CD8-positive, alpha-beta memory T cell (primary cell): ENCODE measurements around the gene LUZP1. TPM values are rescaled to one million over a fixed set of nuclear protein-coding genes. Genes with fewer than 3 reads are reported as not detected.
A peak's percentile ranks its signal among the peaks of the same experiment; 100 is the strongest.

Experiments
- CTCF ChIA-PET: fragments of 350-600 bp; sonication (Branson Sonifier 250); formaldehyde crosslinking; loops from one replicate; lab custom pipeline; 2021; ENCODE audit warnings: antibody characterized with exemption; lab: Charles Lee
- POLR2A ChIA-PET: fragments of 350-600 bp; sonication (Branson Sonifier 250); formaldehyde crosslinking; loops from one replicate; lab custom pipeline; 2021; ENCODE audit warnings: antibody characterized with exemption; lab: Charles Lee
- DNase-seq, 5 donors: peaks; one replicate each; pipeline versions ENCODE4 v3.0.0 to v3.0.0-alpha.2; 2020 to 2022; ENCODE audit warnings: mixed read lengths in 1 of 5
- H3K27ac ChIP-seq: one replicate; pipeline ENCODE4 v1.7.0; 2013; ENCODE audit warnings: low read depth, mild to moderate bottlenecking, low read length, moderate library complexity
- H3K27me3 ChIP-seq: 2 replicates; pipeline ENCODE4 v1.7.0; 2013; ENCODE audit warnings: low read length, mild to moderate bottlenecking; ENCODE audit not compliant: insufficient read depth, poor library complexity, severe bottlenecking
- H3K36me3 ChIP-seq: 2 replicates; pipeline ENCODE4 v1.7.0; 2013; ENCODE audit warnings: mild to moderate bottlenecking, low read length, moderate library complexity; ENCODE audit not compliant: insufficient read depth
- H3K4me1 ChIP-seq: 2 replicates; pipeline ENCODE4 v1.7.0; 2013; ENCODE audit warnings: mild to moderate bottlenecking, low read length, moderate library complexity; ENCODE audit not compliant: insufficient read depth
- H3K4me3 ChIP-seq: 2 replicates; pipeline ENCODE4 v1.7.0; 2013; ENCODE audit warnings: mild to moderate bottlenecking, low read length
- H3K9me3 ChIP-seq: 2 replicates; pipeline ENCODE4 v1.7.0; 2013; ENCODE audit warnings: mild to moderate bottlenecking, low read length
- H3K27ac Mint-ChIP-seq, 8 donors: one replicate each; pipeline ENCODE4 v1.8.0; 2020 to 2021; ENCODE audit warnings: mixed read lengths in 8 of 8, mild to moderate bottlenecking in 6 of 8, inconsistent platforms in 3 of 8, moderate library complexity in 3 of 8
- H3K27me3 Mint-ChIP-seq, 2 donors: one replicate each; pipeline ENCODE4 v1.8.0; 2020 to 2021; ENCODE audit warnings: mixed read lengths in 2 of 2, mild to moderate bottlenecking in 1 of 2, moderate library complexity in 1 of 2
- H3K36me3 Mint-ChIP-seq, 3 donors: one replicate each; pipeline ENCODE4 v1.8.0; 2020 to 2021; ENCODE audit warnings: mixed read lengths in 3 of 3, inconsistent platforms in 1 of 3, mild to moderate bottlenecking in 1 of 3
- H3K4me1 Mint-ChIP-seq, 3 donors: one replicate each; pipeline ENCODE4 v1.8.0; 2020 to 2021; ENCODE audit warnings: mixed read lengths in 3 of 3, inconsistent platforms in 1 of 3, mild to moderate bottlenecking in 1 of 3
- H3K4me3 Mint-ChIP-seq, 7 donors: one replicate each; pipeline ENCODE4 v1.8.0; 2020 to 2021; ENCODE audit warnings: mixed read lengths in 7 of 7, mild to moderate bottlenecking in 6 of 7, moderate library complexity in 4 of 7, inconsistent platforms in 2 of 7
- H3K9me3 Mint-ChIP-seq, 5 donors: one replicate each; pipeline ENCODE4 v1.8.0; 2020 to 2022; ENCODE audit warnings: mixed read lengths in 5 of 5, mild to moderate bottlenecking in 3 of 5, moderate library complexity in 2 of 5, inconsistent platforms in 1 of 5
- polyA plus RNA-seq: library from polyadenylated mRNA; unstranded; fragments of 300-500 nt; fragmentation: Illumina TruSeq; gene quantifications from one replicate; pipeline ENCODE4 v1.2.3, GENCODE V29; 2021
- total RNA-seq, 2 experiments: library from RNA; stranded (reverse); gene quantifications; one replicate each; pipeline ENCODE4 v1.2.3, GENCODE V29; 2021

The LUZP1 gene
- total and polyA plus RNA-seq, 3 experiments from 2014 or later: 19.5 to 32.8 (median 19.6) TPM

- peaks cover 0 to 5% (median 0%) of the 10 kb centered on the region in 3 donors for H3K4me1 Mint-ChIP-seq
- peak overlapping the region in 1 of 8 donors; percentile 46 for H3K27ac Mint-ChIP-seq
- CTCF ChIA-PET: no interaction called here
- no peaks in the 10 kb centered on the region for H3K9me3 ChIP-seq
- H3K27ac ChIP-seq: no peak overlapping the region
- no peaks in the 10 kb centered on the region for H3K4me1 ChIP-seq
- no peaks in the 10 kb centered on the region for H3K27me3 ChIP-seq
- H3K9me3 Mint-ChIP-seq: no peaks in the 10 kb centered on the region
- peaks cover 4 to 94% (median 35%) of the 10 kb centered on the region in 3 donors for H3K36me3 Mint-ChIP-seq
- DNase-seq: no peak
- no peak overlapping the region for H3K4me3 ChIP-seq
- no peaks in the 10 kb centered on the region for H3K27me3 Mint-ChIP-seq
- POLR2A ChIA-PET: interaction anchor here (0.7 kb wide), 1 partner anchor 26 kb away, joined by 4 read pairs; no protein-coding TSS in a partner anchor
- peaks cover 40% of the 10 kb centered on the region for H3K36me3 ChIP-seq
- no peak overlapping the region for H3K4me3 Mint-ChIP-seq
Observed at GRCh38 chr1:23069675-23070074, 99.0 kb downstream of the LUZP1 start.

- ChIA-PET CTCF (no interaction called here), POLR2A (no interaction called here)
- no peak overlapping the region for H3K4me3 ChIP-seq
- DNase-seq: no peak
- peak overlapping the region in 1 of 8 donors; percentile 50 for H3K27ac Mint-ChIP-seq
- no peak overlapping the region for H3K27ac ChIP-seq
- H3K4me3 Mint-ChIP-seq: no peak overlapping the region
- no peaks in the 10 kb centered on the region for H3K27me3 ChIP-seq
- H3K36me3 ChIP-seq: peaks cover 40% of the 10 kb centered on the region
- H3K36me3 Mint-ChIP-seq: peaks cover 4 to 94% (median 33%) of the 10 kb centered on the region in 3 donors
- no peaks in the 10 kb centered on the region for H3K27me3 Mint-ChIP-seq
- no peaks in the 10 kb centered on the region for H3K9me3 ChIP-seq
- H3K9me3 Mint-ChIP-seq: no peaks in the 10 kb centered on the region
- H3K4me1 Mint-ChIP-seq: peaks cover 0 to 5% (median 0%) of the 10 kb centered on the region in 3 donors
- no peaks in the 10 kb centered on the region for H3K4me1 ChIP-seq
Observed at GRCh38 chr1:23069149-23069548, 99.5 kb downstream of the LUZP1 start.

- Histone ChIP-seq H3K4me3 (no peak overlapping the region), H3K27ac (no peak overlapping the region), H3K4me1 (no peaks in the 10 kb centered on the region), H3K36me3 (peaks cover 27% of the 10 kb centered on the region), H3K27me3 (no peaks in the 10 kb centered on the region), H3K9me3 (no peaks in the 10 kb centered on the region)
- no peak for DNase-seq
- H3K27ac Mint-ChIP-seq: peak overlapping the region in 3 of 8 donors; percentile 18 to 38 (median 24)
- no peaks in the 10 kb centered on the region for H3K9me3 Mint-ChIP-seq
- H3K4me1 Mint-ChIP-seq: peaks cover 0 to 5% (median 0%) of the 10 kb centered on the region in 3 donors
- ChIA-PET POLR2A (no interaction called here), CTCF (no interaction called here)
- peaks cover 0 to 88% (median 16%) of the 10 kb centered on the region in 3 donors for H3K36me3 Mint-ChIP-seq
- H3K4me3 Mint-ChIP-seq: no peak overlapping the region
- no peaks in the 10 kb centered on the region for H3K27me3 Mint-ChIP-seq
Observed at GRCh38 chr1:23066075-23066474, 102.6 kb downstream of the LUZP1 start.

GRCh38 chr1:23065385-23065784 lies 103.3 kb downstream of the LUZP1 start:
- Mint-ChIP-seq H3K36me3 (peaks cover 0 to 88% (median 17%) of the 10 kb centered on the region in 3 donors), H3K27ac (peak overlapping the region in 3 of 8 donors; percentile 15 to 75 (median 24)), H3K27me3 (no peaks in the 10 kb centered on the region), H3K4me1 (peaks cover 0 to 5% (median 0%) of the 10 kb centered on the region in 3 donors), H3K9me3 (no peaks in the 10 kb centered on the region), H3K4me3 (no peak overlapping the region)
- POLR2A ChIA-PET: no interaction called here
- Histone ChIP-seq H3K4me3 (no peak overlapping the region), H3K36me3 (peaks cover 32% of the 10 kb centered on the region), H3K9me3 (no peaks in the 10 kb centered on the region), H3K27me3 (no peaks in the 10 kb centered on the region), H3K27ac (no peak overlapping the region), H3K4me1 (no peaks in the 10 kb centered on the region)
- CTCF ChIA-PET: no interaction called here
- no peak for DNase-seq

- ChIA-PET POLR2A (no interaction called here), CTCF (interaction anchor here (1.0 kb wide), 1 partner anchor 122 kb away, joined by 3 read pairs; no protein-coding TSS in a partner anchor)
- Histone ChIP-seq H3K27me3 (no peaks in the 10 kb centered on the region), H3K36me3 (peaks cover 37% of the 10 kb centered on the region), H3K4me3 (no peak overlapping the region), H3K27ac (no peak overlapping the region), H3K4me1 (no peaks in the 10 kb centered on the region), H3K9me3 (no peaks in the 10 kb centered on the region)
- Mint-ChIP-seq H3K4me1 (peaks cover 0 to 5% (median 0%) of the 10 kb centered on the region in 3 donors), H3K27ac (peak overlapping the region in 1 of 8 donors; percentile 14), H3K4me3 (no peak overlapping the region), H3K9me3 (no peaks in the 10 kb centered on the region), H3K36me3 (peaks cover 0 to 90% (median 14%) of the 10 kb centered on the region in 3 donors), H3K27me3 (no peaks in the 10 kb centered on the region)
- no peak for DNase-seq
Observed at GRCh38 chr1:23062271-23062670, 106.4 kb downstream of the LUZP1 start.

GRCh38 chr1:23057301-23057700 lies 111.4 kb downstream of the LUZP1 start:
- ChIA-PET POLR2A (no interaction called here), CTCF (no interaction called here)
- Histone ChIP-seq H3K27me3 (no peaks in the 10 kb centered on the region), H3K4me1 (no peaks in the 10 kb centered on the region), H3K9me3 (no peaks in the 10 kb centered on the region), H3K36me3 (peaks cover 46% of the 10 kb centered on the region), H3K4me3 (no peak overlapping the region), H3K27ac (no peak overlapping the region)
- no peak overlapping the region for H3K27ac Mint-ChIP-seq
- peaks cover 0 to 1% (median 0%) of the 10 kb centered on the region in 3 donors for H3K4me1 Mint-ChIP-seq
- H3K27me3 Mint-ChIP-seq: no peaks in the 10 kb centered on the region
- peaks cover 7 to 88% (median 30%) of the 10 kb centered on the region in 3 donors for H3K36me3 Mint-ChIP-seq
- no peak for DNase-seq
- H3K9me3 Mint-ChIP-seq: no peaks in the 10 kb centered on the region
- H3K4me3 Mint-ChIP-seq: no peak overlapping the region

- H3K27me3 Mint-ChIP-seq: no peaks in the 10 kb centered on the region
- Histone ChIP-seq H3K27ac (no peak overlapping the region), H3K9me3 (no peaks in the 10 kb centered on the region), H3K4me3 (no peak overlapping the region), H3K4me1 (no peaks in the 10 kb centered on the region), H3K27me3 (no peaks in the 10 kb centered on the region), H3K36me3 (peaks cover 13% of the 10 kb centered on the region)
- DNase-seq: no peak
- ChIA-PET CTCF (no interaction called here), POLR2A (no interaction called here)
- H3K36me3 Mint-ChIP-seq: peaks cover 12 to 55% (median 26%) of the 10 kb centered on the region in 3 donors
- no peaks in the 10 kb centered on the region for H3K9me3 Mint-ChIP-seq
- H3K27ac Mint-ChIP-seq: peak overlapping the region in 2 of 8 donors; percentile 46 to 54
- H3K4me3 Mint-ChIP-seq: no peak overlapping the region
- H3K4me1 Mint-ChIP-seq: peaks cover 0 to 14% (median 4%) of the 10 kb centered on the region in 3 donors
Observed at GRCh38 chr1:23051290-23051909, 117.3 kb downstream of the LUZP1 start.

GRCh38 chr1:23050201-23050600 lies 118.5 kb downstream of the LUZP1 start:
- no peak overlapping the region for H3K4me3 ChIP-seq
- CTCF ChIA-PET: interaction anchor here (0.9 kb wide), 1 partner anchor 26 kb away, joined by 3 read pairs; no protein-coding TSS in a partner anchor
- H3K27ac ChIP-seq: peak overlapping the region; percentile 10
- POLR2A ChIA-PET: no interaction called here
- no peak overlapping the region for H3K27ac Mint-ChIP-seq
- peaks cover 6 to 52% (median 25%) of the 10 kb centered on the region in 3 donors for H3K36me3 Mint-ChIP-seq
- no peaks in the 10 kb centered on the region for H3K9me3 ChIP-seq
- H3K27me3 Mint-ChIP-seq: no peaks in the 10 kb centered on the region
- no peak overlapping the region for H3K4me3 Mint-ChIP-seq
- H3K27me3 ChIP-seq: no peaks in the 10 kb centered on the region
- no peaks in the 10 kb centered on the region for H3K9me3 Mint-ChIP-seq
- H3K4me1 Mint-ChIP-seq: peaks cover 9 to 26% (median 10%) of the 10 kb centered on the region in 3 donors
- DNase-seq: no peak
- H3K4me1 ChIP-seq: no peaks in the 10 kb centered on the region
- H3K36me3 ChIP-seq: peaks cover 13% of the 10 kb centered on the region
